K562 (cell line): ENCODE results near the gene RSPH9. TPM values are rescaled to one million over a fixed set of nuclear protein-coding genes. Genes with fewer than 3 reads are reported as not detected.
A peak's percentile ranks its signal among the peaks of the same experiment; 100 is the strongest.

Source experiments
- ATF1 ChIP-seq, 2 experiments: fragments of 450-650 bp in 1 of 2; IDR thresholded peaks; 2 replicates each; pipeline ENCODE4 v1.6.1; 2016; ENCODE audit warnings: missing compliant biosample characterization in 1 of 2, missing genetic modification characterization in 1 of 2
- CEBPB ChIP-seq: fragments of 450-650 bp; IDR thresholded peaks from 2 replicates; pipeline ENCODE4 v1.6.1; 2016; ENCODE audit warnings: missing genetic modification characterization, missing compliant biosample characterization
- L3MBTL2 ChIP-seq: fragments of 450-650 bp; IDR thresholded peaks from 2 replicates; pipeline ENCODE4 v1.6.1; 2016; ENCODE audit warnings: mild to moderate bottlenecking, moderate library complexity
- MEIS2 ChIP-seq: fragments of 450-650 bp; IDR thresholded peaks from 2 replicates; pipeline ENCODE4 v1.6.1; 2014; ENCODE audit warnings: mild to moderate bottlenecking; ENCODE audit not compliant: partially characterized antibody
- RBM15 ChIP-seq: fragments of 200-400 bp; formaldehyde crosslinking; IDR thresholded peaks from 2 replicates; pipeline ENCODE4 v1.6.1; 2018; ENCODE audit warnings: mild to moderate bottlenecking, low read length, moderate library complexity; ENCODE audit not compliant: insufficient read depth
- SNRNP70 ChIP-seq: fragments of 200-400 bp; formaldehyde crosslinking; optimal IDR thresholded peaks from 2 replicates; pipeline ENCODE3; 2017; ENCODE audit warnings: low read depth, low read length
- STAT5A ChIP-seq: IDR thresholded peaks from 2 replicates; pipeline ENCODE4 v1.6.1; 2012; ENCODE audit warnings: low read length, inconsistent platforms, borderline replicate concordance
- TCFL5 ChIP-seq: fragments of 250-450 bp; sonication (Bioruptor Pico); conservative IDR thresholded peaks from 2 replicates; pipeline ENCODE4 v1.6.1; 2021; ENCODE audit warnings: mild to moderate bottlenecking, moderate library complexity, matching md5 sums
- ZC3H4 ChIP-seq: sonication (generic); formaldehyde crosslinking; IDR thresholded peaks from 2 replicates; pipeline ENCODE4 v1.9.0; 2021; ENCODE audit warnings: missing genetic modification reagents, borderline replicate concordance
- ZFPM2 ChIP-seq: fragments of 250-450 bp; sonication (Bioruptor Pico); IDR thresholded peaks from 2 replicates; pipeline ENCODE4 v1.5.1; 2022; ENCODE audit warnings: mild to moderate bottlenecking
- ZNF146 ChIP-seq: IDR thresholded peaks from one replicate; pipeline ENCODE4 v1.6.1; 2018; ENCODE audit warnings: missing compliant biosample characterization; ENCODE audit not compliant: unreplicated experiment
- ZNF592 ChIP-seq: fragments of 450-650 bp; IDR thresholded peaks from 2 replicates; pipeline ENCODE4 v1.6.1; 2017; ENCODE audit warnings: antibody characterized with exemption, mild to moderate bottlenecking
- polyA plus RNA-seq, 8 experiments: library from polyadenylated mRNA; depleted of rRNA in 4 of 8; stranded (reverse) in 5 of 8; unstranded in 3 of 8; fragments of >200 nt; fragmentation: Nextera tagmentation in 2 of 8; fragmentation: Illumina TruSeq in 1 of 8; extraction: Ambion mirVana in 2 of 8; extraction: Trizol in 1 of 8; gene quantifications; 2 replicates each; pipeline versions ENCODE4 v1.2.1 to v1.2.3, GENCODE V29; 2011 to 2014; ENCODE audit warnings: inconsistent platforms in 1 of 8, missing spikeins in 1 of 8
- total RNA-seq, 7 experiments: library from RNA; depleted of rRNA in 6 of 7; stranded (reverse); fragments of >200 nt in 6 of 7; fragmentation: Illumina TruSeq in 2 of 7; extraction: Trizol in 2 of 7; gene quantifications; 2 replicates each; pipeline versions ENCODE4 v1.2.1 to v1.2.3, GENCODE V29; 2011 to 2021; ENCODE audit warnings: low replicate concordance in 1 of 7
- TF ChIP-seq, protein P1 (sequence below): fragments of 200-800 bp; sonication (Bioruptor generic); IDR thresholded peaks from 2 replicates; pipeline ENCODE4 v1.6.1; 2017; ENCODE audit warnings: missing genetic modification characterization, missing compliant biosample characterization
- TF ChIP-seq, protein P2 (sequence below): fragments of 250-450 bp; sonication (Bioruptor Pico); IDR thresholded peaks from 2 replicates; pipeline ENCODE4 v1.4.0; 2020
- TF ChIP-seq, protein P3 (sequence below): sonication (generic); formaldehyde crosslinking; IDR thresholded peaks from 2 replicates; pipeline ENCODE4 v1.9.0; 2022; ENCODE audit warnings: mild to moderate bottlenecking, missing genetic modification reagents

Gene RSPH9
- total and polyA plus RNA-seq, 9 of the 15 experiments (the other 6 are each of a cell fraction or from before 2014, with no cell fraction given): 0.05 to 0.60 (median 0.39) TPM; not detected in 6

DNA sequence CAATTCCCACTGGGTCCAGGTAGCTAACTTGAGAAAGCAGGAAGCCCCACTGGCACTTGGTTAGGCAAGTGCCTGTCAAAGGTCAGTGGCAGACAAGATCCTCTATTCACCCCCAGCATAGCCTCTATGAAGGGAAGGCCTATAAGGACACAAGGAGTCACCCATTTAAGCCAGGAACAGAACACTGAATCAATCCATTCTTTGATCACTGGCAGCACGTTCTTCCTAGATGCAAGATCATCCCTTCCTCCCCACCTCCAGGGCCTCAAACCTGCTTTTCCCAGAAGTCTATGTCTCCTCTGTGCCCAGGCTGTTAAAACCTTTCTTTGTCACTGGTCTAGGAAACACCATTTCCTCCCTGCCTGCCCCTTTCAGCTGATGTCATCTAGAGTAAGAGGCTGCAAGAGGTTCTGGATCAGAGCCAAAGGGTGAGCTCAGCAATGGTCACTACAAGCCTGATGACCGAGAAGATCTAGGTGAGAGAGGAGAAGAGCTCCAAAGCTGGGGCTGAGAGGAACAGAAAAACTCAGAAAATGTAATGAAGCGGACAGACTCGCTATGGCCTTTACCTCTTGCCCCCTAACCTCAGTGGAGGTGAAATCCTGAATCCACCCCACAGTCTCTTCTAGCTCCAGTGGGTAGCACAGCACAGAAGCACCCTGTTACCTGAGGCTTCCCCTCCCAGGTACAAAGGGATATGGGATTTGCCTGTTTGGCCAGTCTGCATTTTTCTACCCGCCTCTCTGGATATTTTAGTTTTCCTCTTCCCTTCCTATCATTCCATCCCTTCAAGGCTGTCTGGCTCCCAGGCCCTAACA lies 17.6 kb upstream of the RSPH9 start (continued):
- TF ChIP-seq, protein P1, sequence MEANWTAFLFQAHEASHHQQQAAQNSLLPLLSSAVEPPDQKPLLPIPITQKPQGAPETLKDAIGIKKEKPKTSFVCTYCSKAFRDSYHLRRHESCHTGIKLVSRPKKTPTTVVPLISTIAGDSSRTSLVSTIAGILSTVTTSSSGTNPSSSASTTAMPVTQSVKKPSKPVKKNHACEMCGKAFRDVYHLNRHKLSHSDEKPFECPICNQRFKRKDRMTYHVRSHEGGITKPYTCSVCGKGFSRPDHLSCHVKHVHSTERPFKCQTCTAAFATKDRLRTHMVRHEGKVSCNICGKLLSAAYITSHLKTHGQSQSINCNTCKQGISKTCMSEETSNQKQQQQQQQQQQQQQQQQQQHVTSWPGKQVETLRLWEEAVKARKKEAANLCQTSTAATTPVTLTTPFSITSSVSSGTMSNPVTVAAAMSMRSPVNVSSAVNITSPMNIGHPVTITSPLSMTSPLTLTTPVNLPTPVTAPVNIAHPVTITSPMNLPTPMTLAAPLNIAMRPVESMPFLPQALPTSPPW (CRISPR knock-in tag): peak; percentile 70; the same call in 1 of the 2 replicates
- no peak for TF ChIP-seq ZNF592
- peak; percentile 14 for TF ChIP-seq MEIS2
- TF ChIP-seq CEBPB (tag): peak; percentile 93
- no peak for TF ChIP-seq ZNF146 (CRISPR knock-in tag)
- no peak for TF ChIP-seq ZC3H4 (CRISPR knock-in tag)
- TF ChIP-seq L3MBTL2: peak; percentile 56
- TF ChIP-seq, protein P2, sequence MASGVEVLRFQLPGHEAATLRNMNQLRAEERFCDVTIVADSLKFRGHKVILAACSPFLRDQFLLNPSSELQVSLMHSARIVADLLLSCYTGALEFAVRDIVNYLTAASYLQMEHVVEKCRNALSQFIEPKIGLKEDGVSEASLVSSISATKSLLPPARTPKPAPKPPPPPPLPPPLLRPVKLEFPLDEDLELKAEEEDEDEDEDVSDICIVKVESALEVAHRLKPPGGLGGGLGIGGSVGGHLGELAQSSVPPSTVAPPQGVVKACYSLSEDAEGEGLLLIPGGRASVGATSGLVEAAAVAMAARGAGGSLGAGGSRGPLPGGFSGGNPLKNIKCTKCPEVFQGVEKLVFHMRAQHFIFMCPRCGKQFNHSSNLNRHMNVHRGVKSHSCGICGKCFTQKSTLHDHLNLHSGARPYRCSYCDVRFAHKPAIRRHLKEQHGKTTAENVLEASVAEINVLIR: 0 out of 2 replicates have a peak, but pooled peaks have one; percentile 35
- TF ChIP-seq, protein P3, sequence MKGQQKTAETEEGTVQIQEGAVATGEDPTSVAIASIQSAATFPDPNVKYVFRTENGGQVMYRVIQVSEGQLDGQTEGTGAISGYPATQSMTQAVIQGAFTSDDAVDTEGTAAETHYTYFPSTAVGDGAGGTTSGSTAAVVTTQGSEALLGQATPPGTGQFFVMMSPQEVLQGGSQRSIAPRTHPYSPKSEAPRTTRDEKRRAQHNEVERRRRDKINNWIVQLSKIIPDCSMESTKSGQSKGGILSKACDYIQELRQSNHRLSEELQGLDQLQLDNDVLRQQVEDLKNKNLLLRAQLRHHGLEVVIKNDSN (CRISPR knock-in tag): no peak
- TF ChIP-seq SNRNP70: no peak
- peak; percentile 77; the same call in 1 of the 2 replicates for TF ChIP-seq ZFPM2 (CRISPR knock-in tag)
- TF ChIP-seq RBM15: no peak
- no peak for TF ChIP-seq STAT5A
- TF ChIP-seq TCFL5 (CRISPR knock-in tag): peak; percentile 74; the same call in 1 of the 2 replicates
- TF ChIP-seq ATF1 (CRISPR knock-in tag; IDR thresholded peaks at IDR 0.05): no peak
- TF ChIP-seq ATF1 (tag; IDR thresholded peaks at IDR 0.05): peak; percentile 92
